Brain microvascular endothelial cell (primary cell): ENCODE results near the gene KLF13.

Source experiments
- DNase-seq: peaks from one replicate; pipeline ENCODE4 v3.0.0-alpha.2; 2020
- H3K27ac ChIP-seq: fragments of 250-450 bp; sonication (Bioruptor Pico); 2 replicates; pipeline ENCODE4 v1.5.1; 2020; ENCODE audit warnings: mild to moderate bottlenecking, moderate library complexity
- H3K27me3 ChIP-seq: fragments of 250-450 bp; sonication (Bioruptor Pico); replicated peaks from 2 replicates; pipeline ENCODE4 v1.5.1; 2020; ENCODE audit warnings: mild to moderate bottlenecking
- H3K36me3 ChIP-seq: fragments of 250-450 bp; sonication (Bioruptor Pico); replicated peaks from 2 replicates; pipeline ENCODE4 v1.5.1; 2020; ENCODE audit warnings: mild to moderate bottlenecking
- H3K4me3 ChIP-seq: 2 replicates; pipeline ENCODE4 v1.5.1; 2011; ENCODE audit warnings: low read depth, mild to moderate bottlenecking, control low read depth, low read length, moderate library complexity
- in situ Hi-C: cut with HindIII; loops from 2 replicates; pipeline ENCODE4 v1.10.0; 2017; ENCODE audit warnings: low sequenced_read_pairs, low pct_ligation_motif_present
- TF ChIP-seq, protein P1 (sequence below): IDR thresholded peaks from 2 replicates; pipeline ENCODE4 v1.5.1; 2011; ENCODE audit warnings: low read depth, mild to moderate bottlenecking, moderate library complexity, low read length, control low read depth, inconsistent platforms; ENCODE audit errors: missing control alignments

The KLF13 gene

DNA sequence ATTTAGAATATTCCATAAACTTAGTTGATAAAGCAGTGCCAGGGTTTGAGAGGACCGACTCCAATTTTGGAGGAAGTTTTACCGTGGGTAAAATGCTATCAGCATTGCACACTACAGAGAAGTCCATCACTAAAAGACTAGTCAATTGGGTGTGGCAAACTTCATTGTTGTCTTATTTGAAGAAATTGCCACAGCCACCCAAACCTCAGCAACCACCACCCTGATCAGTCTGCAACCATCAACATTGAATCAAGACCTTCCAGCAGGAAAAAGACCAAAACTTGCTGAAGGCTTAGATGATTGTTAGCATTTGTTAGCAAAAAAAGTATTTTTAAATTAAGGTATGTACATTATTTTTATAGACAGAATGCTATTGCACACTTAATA is 60.5 kb downstream of the KLF13 start:
- no peak overlapping the region for H3K27ac ChIP-seq
- in situ Hi-C loops = no loop called here
- no peak overlapping the region for H3K4me3 ChIP-seq
- DNase-seq = no peak
- no peaks in the 10 kb centered on the region for H3K36me3 ChIP-seq
- no peaks in the 10 kb centered on the region for H3K27me3 ChIP-seq
- TF ChIP-seq, protein P1, sequence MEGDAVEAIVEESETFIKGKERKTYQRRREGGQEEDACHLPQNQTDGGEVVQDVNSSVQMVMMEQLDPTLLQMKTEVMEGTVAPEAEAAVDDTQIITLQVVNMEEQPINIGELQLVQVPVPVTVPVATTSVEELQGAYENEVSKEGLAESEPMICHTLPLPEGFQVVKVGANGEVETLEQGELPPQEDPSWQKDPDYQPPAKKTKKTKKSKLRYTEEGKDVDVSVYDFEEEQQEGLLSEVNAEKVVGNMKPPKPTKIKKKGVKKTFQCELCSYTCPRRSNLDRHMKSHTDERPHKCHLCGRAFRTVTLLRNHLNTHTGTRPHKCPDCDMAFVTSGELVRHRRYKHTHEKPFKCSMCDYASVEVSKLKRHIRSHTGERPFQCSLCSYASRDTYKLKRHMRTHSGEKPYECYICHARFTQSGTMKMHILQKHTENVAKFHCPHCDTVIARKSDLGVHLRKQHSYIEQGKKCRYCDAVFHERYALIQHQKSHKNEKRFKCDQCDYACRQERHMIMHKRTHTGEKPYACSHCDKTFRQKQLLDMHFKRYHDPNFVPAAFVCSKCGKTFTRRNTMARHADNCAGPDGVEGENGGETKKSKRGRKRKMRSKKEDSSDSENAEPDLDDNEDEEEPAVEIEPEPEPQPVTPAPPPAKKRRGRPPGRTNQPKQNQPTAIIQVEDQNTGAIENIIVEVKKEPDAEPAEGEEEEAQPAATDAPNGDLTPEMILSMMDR = no peak

DNA sequence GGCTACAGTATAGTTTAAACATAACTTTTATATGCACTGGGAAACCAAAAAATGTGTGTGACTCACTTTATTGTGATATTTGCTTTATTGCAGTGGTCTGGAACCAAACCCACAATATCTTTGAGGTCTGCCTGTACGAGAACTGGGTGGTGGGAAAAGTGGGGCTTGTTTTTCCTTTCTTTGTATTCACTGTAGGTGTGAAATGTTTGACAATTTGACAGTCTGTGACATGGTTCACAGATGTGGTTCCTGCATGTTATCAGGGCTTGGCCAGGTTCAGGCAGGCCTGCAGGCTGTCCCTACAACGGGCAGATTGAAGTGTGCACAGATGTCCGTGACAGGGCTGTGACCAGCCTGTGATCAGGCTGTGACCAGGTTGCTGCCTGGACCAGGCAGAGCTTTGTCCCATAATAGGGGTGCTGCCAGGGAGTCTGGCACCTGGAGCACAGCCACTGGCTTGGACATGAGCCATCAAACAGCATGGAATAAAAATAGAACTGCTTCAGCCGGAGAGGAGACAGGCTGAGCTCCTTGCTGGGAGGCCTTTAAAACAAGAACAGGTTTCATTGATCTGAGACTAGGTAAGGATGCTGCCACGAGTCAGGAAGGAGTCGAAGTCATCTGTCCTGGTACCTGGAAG is 61.0 kb downstream of the KLF13 start:
- DNase-seq = no peak
- in situ Hi-C loops = no loop called here
- TF ChIP-seq, protein P1 = no peak
- Histone ChIP-seq H3K36me3 (no peaks in the 10 kb centered on the region), H3K4me3 (no peak overlapping the region), H3K27me3 (no peaks in the 10 kb centered on the region), H3K27ac (no peak overlapping the region)

DNA sequence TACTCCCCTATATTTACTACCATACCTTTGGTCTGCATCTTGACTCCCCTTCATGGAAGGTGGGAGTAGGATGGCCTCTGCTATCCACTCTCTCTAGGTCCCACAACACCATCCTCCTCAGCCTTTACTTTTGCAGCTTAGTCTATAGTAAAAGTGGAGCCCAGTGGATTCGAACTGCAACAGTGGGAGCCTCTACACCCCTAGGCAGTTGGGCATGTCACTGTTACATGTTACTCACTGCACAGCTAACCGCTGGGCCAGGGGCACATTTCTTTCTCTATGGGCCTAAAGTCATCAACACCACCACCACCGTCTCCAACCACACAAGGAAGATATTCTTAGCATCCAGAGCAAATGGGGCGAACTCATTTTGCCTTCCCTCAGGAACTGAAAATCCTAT is 62.9 kb downstream of the KLF13 start:
- Histone ChIP-seq H3K36me3 (no peaks in the 10 kb centered on the region), H3K4me3 (no peak overlapping the region), H3K27me3 (no peaks in the 10 kb centered on the region), H3K27ac (no peak overlapping the region)
- no peak for DNase-seq
- in situ Hi-C loops = no loop called here
- TF ChIP-seq, protein P1 = no peak

DNA sequence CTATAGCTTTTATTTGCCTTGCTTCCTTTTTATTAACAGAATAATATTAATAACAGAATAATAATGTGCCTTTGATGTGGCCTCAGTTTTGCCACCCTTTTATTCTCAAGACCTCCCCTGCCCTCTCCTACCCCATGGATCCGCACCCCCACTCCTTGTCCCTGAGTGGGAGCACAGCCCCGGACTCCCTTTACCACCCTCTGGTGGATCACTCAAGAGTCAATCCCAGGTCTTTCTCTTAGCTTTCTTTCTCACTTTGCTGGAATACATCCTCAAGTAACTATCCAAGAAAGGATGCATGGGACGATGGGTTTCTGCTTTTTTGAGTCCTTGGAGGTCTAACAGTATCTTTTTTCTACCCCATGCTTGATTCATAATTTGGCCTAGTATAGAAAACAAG is 63.4 kb downstream of the KLF13 start:
- Histone ChIP-seq H3K4me3 (no peak overlapping the region), H3K27ac (no peak overlapping the region), H3K36me3 (no peaks in the 10 kb centered on the region), H3K27me3 (no peaks in the 10 kb centered on the region)
- in situ Hi-C loops = no loop called here
- TF ChIP-seq, protein P1 = no peak
- DNase-seq = no peak

DNA sequence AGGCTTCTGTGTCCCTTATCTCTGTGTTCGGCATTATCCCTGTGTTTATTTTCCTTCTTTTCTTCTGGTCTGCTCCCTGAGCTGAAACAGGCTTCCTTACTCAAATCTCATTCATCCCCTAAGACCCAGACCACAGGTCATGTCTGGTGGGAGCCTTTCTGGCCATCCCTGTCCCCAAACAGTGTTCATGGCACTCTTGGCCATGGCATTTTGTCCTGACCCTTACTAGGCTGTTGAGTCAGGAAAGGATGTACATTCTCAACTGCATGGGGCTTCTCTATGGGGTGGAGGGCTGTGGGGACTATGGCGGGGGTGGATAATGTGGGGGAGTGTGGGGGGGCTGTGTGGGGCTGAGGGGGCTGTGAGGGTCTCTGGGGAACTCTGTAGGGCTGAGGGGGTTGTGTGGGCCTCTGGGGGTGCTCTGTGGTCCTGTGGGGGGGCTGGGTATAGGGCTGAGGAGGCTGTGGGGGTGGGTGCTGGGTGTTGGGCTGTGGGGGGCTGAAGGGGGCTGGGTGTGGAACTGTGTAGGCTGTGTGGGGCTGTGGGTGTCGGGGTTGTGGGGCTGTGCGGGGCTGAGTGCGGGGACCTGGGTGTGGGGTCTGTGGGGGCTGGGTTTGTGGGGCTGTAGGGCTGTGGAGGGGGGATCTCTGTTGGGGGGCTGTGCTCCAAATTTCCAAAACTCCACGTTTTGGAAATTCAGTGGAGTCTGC is 64.3 kb downstream of the KLF13 start:
- DNase-seq = no peak
- Histone ChIP-seq H3K36me3 (no peaks in the 10 kb centered on the region), H3K27me3 (no peaks in the 10 kb centered on the region), H3K27ac (no peak overlapping the region), H3K4me3 (no peak overlapping the region)
- TF ChIP-seq, protein P1 = no peak
- in situ Hi-C loops = no loop called here
